ENCODE results near the gene HOXC12.

HOXC12 gene

GRCh38 chr12:53940443-53941014, 14.2 kb upstream of the HOXC12 start:
- no peak for DNase-seq

- DNase-seq = no peak
Measured at GRCh38 chr12:53941187-53941586, 13.5 kb upstream of the HOXC12 start.

- DNase-seq = no peak
Measured at GRCh38 chr12:53941750-53942149, 13.0 kb upstream of the HOXC12 start.

- DNase-seq = no peak
Measured at GRCh38 chr12:53942467-53942997, 12.2 kb upstream of the HOXC12 start.

GRCh38 chr12:53944209-53944608, 10.5 kb upstream of the HOXC12 start:
- DNase-seq = no peak

GRCh38 chr12:53944907-53945847, 9.5 kb upstream of the HOXC12 start:
- DNase-seq = no peak

- no peak for DNase-seq
Measured at GRCh38 chr12:53947743-53948142, 7.0 kb upstream of the HOXC12 start.

GRCh38 chr12:53948650-53949593, 5.8 kb upstream of the HOXC12 start:
- DNase-seq = no peak

- DNase-seq = no peak
Measured at GRCh38 chr12:53949631-53950436, 4.9 kb upstream of the HOXC12 start.

GRCh38 chr12:53950437-53950773, 4.3 kb upstream of the HOXC12 start:
- DNase-seq = no peak

- DNase-seq = no peak
Measured at GRCh38 chr12:53950789-53951576, 3.7 kb upstream of the HOXC12 start.

- no peak for DNase-seq
Measured at GRCh38 chr12:53951577-53952334, 2.9 kb upstream of the HOXC12 start.

GRCh38 chr12:53952335-53952694, 2.4 kb upstream of the HOXC12 start:
- DNase-seq = no peak

- DNase-seq = no peak
Measured at GRCh38 chr12:53952871-53953734, 1.6 kb upstream of the HOXC12 start.

- no peak for DNase-seq
Measured at GRCh38 chr12:53953831-53954693, 641 bp upstream of the HOXC12 start.

- DNase-seq = no peak
Measured at GRCh38 chr12:53955036-53955775, 503 bp downstream of the HOXC12 start.

GRCh38 chr12:53955776-53956250, 1.1 kb downstream of the HOXC12 start:
- no peak for DNase-seq
